Measurements from ENCODE around the gene GPR143.
A peak's percentile ranks its signal among the peaks of the same experiment; 100 is the strongest.

Gene GPR143

GRCh38 chrX:9767375-9767774 is 1.7 kb upstream of the GPR143 start:
- DNase-seq, result no peak

GRCh38 chrX:9765072-9765736 is 443 bp downstream of the GPR143 start:
- DNase-seq, result no peak

GRCh38 chrX:9759337-9759736 is 6.3 kb downstream of the GPR143 start:
- no peak for DNase-seq

DNA sequence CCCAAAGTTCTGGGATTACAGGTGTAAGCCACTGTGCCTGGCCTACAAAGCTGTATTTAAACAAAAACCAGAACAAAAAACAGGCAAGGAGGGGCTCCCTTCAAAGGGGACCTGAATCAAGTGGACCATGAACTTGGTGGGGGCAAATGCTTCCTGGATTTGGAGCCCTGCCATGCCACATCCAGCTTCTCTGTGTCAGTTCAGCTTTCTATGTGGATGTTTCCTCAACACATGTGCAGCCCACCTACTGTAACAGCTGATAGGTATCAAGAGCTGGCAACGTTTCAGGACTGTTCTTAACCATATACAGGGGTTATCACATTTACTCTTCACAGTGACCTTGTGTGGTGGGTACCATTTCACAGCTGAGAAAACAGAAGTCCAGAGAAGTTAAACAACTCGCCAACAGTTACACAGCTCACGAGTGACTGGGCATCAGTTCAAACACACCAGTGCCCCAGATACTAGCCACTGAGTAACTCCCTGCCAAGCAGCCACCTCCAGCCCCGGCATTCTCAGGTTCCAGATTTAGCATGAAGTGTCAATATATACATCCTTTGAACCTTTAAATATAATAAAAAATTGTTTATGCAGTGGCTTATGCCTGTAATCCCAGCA is 7.5 kb downstream of the GPR143 start:
- no peak for DNase-seq

GRCh38 chrX:9757366-9757765 is 8.3 kb downstream of the GPR143 start:
- no peak for DNase-seq

DNA sequence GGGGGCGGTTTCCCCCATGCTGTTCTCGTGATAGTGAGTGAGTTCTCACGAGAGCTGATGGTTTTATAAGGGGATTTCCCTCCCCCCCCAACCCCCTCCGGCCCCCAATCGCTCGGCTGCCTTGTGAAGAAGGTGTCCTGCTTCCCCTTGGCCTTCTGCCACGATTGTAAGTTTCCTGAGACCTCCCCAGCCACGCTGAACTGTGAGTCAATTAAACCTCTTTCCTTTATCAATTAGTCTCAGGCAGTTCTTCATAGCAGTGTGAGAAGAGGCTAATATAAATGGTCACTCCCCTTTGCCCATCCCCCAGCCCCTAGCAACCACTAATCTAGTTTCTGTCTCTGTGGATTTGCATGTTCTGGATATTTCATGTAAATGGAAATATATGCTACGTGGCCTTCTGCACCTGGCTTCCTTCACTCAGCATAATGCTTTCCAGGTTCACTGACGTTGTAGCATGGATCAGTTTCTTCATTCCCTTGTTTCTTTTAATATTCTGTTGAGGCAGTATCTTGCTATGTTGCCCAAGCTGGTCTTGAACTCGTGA is 16.4 kb downstream of the GPR143 start:
- DNase-seq, result no peak

- DNase-seq, result no peak
Observed at GRCh38 chrX:9747644-9748043, 18.0 kb downstream of the GPR143 start.

GRCh38 chrX:9746148-9746888 is 19.3 kb downstream of the GPR143 start:
- no peak for DNase-seq

GRCh38 chrX:9745417-9746115 is 20.1 kb downstream of the GPR143 start:
- no peak for DNase-seq

DNA sequence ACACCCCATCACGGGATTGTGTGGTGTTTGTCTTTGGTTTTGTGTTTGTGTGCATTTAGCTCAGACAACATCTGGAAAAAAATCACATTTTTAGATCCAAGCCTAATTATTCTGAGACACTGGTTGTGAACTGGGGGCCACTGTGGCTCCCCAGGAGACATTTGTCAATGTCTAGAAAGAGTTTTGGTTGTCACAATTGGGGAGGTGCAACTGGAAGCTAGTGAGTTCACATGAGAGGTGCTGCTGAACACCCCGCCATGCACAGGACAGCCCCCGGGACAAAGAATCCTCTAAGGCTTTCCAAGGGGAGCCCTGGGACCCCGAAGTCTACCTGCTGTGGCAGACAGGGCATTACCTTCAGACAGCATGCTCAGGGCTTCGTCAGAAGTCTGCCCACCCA is 26.5 kb downstream of the GPR143 start:
- no peak for DNase-seq

- no peak for DNase-seq
Observed at GRCh38 chrX:9738151-9738550, 27.5 kb downstream of the GPR143 start.

GRCh38 chrX:9737363-9737762 is 28.3 kb downstream of the GPR143 start:
- DNase-seq, result no peak

- DNase-seq, result no peak
Observed at GRCh38 chrX:9730752-9731151, 34.9 kb downstream of the GPR143 start.

GRCh38 chrX:9730078-9730477 is 35.6 kb downstream of the GPR143 start:
- no peak for DNase-seq

DNA sequence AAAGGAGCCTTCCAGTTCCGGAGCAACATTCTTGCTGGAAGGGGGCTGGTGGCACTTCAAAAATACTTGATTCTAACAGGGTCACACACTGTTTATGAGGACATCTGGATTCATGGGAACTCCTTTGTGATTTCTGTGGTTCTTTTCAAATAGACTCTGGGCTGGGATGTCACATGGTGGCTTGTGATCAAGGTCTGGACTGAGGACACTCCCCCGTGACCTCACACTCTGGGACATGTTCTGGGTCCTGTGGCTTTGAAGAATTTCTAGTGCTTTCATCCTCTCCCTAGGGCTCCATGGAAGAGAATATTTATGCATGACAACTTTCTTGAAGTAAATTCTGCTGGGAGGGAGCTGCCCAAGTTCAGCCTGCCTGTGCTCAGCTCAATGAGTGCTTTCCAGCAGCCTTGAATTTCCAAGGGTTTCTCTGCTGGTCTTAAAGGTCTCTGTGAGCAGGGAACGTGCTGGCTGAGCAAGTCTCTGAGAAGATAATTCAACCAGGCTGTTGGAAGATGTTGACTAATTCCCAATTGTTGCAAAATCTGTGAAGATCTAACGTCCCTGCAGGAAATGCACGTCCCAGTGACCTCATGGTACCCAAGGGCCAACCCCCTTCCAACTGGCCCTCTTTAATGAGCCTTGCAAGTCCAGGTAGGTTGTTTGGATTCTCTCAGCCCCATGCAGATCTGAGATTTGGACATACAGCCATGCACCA is 36.3 kb downstream of the GPR143 start:
- DNase-seq, result no peak

DNA sequence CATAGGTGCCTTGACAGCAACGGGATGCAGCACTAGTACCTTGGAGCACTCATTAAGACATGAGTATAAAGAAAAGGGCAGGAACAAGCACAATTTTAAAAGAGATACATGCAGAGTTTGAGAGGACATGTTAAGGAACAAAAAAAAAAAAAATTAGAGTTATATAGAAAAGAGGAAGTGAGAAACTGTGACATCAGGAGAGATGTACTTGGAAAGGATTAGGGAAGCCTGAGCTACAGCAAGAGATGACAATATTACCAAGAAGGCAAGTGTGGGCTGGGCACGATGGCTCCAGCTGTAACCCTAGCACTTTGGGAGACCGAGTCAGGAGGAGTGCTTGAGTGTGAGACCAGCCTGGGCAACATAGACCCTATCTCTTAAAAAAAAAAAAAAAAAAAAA is 37.4 kb downstream of the GPR143 start:
- DNase-seq, result no peak

GRCh38 chrX:9724711-9725110 is 40.9 kb downstream of the GPR143 start:
- no peak for DNase-seq

DNA sequence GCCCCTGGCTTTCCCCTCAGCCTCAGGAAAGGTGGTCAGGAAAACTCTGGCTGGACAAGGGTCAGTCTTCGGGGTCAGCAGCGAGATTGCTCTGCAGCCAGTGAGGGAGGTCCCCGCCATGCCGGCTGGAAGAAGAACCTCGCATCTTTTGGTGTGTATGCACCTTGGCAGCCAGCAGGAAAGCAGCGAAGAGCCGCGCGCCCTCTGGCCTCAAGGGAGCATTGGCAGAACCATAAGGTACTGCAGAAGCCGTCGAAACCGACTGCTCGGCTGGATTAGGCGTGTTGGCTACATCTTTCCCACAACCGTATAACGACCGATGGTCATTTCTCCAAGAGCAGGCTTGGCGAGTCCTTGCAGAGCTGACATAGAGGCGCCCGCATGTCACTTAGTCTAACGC is 48.3 kb downstream of the GPR143 start:
- no peak for DNase-seq

DNA sequence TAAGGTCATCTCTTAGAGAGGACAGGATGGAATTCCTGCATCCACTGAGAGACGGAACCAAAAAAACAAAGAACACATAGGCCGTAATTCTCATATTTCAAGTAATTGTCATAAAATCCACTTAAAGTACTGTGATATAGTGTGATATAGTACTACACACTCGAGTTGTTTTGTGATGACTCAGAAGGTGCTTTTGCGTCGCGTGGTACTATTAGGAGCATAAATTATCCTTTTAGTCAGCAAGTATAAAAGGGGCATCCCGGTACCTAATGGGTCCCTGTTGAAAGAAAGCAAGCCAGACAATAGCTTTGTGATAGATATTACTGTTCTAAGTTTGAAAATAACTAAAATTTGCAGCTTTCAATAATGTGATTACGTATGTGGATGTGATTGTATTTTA is 55.3 kb downstream of the GPR143 start:
- DNase-seq, result no peak

DNA sequence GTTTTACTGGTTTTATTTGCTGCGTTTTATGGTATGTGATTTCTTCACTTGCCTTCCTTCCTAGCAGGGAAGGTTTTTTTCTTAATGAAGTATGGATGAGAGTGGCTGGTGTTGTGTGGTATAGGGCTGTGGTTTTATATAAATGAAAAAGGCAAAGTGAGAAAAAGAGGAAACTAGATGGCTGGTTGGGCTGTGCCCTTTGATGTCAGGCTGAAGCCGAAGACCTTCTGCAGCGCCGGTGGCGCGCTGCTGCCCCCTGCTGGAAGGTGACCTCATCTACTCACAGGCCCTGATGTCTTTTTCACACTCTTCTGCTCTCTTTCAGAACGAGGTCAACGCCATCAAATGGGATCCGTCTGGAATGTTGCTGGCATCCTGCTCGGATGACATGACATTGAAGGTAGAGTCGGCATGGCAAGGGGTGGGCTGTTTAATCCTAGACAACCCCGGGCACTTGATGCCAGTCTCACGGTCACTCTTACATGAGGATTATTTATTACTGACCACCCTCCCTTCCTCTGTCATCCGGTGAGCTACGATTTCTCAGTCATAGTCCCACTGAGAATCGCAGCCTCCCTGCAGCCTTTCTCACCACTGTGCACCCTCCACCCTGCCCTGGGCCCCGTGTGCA is 56.6 kb downstream of the GPR143 start:
- DNase-seq, result peak; percentile 58

DNA sequence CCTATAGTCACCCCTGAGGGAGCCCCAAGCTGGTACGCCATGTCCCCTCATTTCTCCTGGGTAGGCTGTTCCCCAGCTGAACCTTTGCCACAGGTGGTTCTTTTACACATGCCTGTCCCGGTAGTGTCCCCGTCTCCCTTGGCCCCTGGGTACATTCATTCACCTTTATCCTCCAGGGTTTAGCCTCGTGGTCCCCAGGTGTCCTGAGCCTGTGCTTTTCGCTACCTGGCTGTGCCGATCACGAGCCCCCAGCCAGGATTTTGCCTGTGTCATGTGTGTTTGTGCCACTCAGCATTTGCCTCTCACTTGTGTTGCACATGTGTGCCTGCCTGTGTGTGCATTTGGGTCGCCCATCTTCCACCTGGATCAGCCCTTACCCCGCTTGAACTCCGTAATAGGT is 57.6 kb downstream of the GPR143 start:
- no peak for DNase-seq
